LNCaP clone FGC (cell line): ENCODE measurements around the gene TGFB3.
"Not testable (repeated sequence)": the region's sequence is repeated elsewhere in the genome, so short reads cannot be mapped to it uniquely, and the experiment has no call there.

Experiments
- DNase-seq: peaks from one replicate; pipeline ENCODE4 v3.0.0-alpha.2; 2011; ENCODE audit warnings: low read depth
- H3K4me3 ChIP-seq: 2 replicates; pipeline ENCODE4 v1.5.1; 2011; ENCODE audit warnings: mild to moderate bottlenecking, low read depth, low read length, control low read depth
- CTCF ChIP-seq: IDR thresholded peaks from 2 replicates; pipeline ENCODE4 v1.5.1; 2012; ENCODE audit warnings: mild to moderate bottlenecking; ENCODE audit not compliant: control insufficient read depth, insufficient read depth; ENCODE audit errors: extremely low read depth

The TGFB3 gene

GRCh38 chr14:75926431-75927115, 55.2 kb downstream of the TGFB3 start:
- TF ChIP-seq CTCF: no peak
- DNase-seq: no peak

GRCh38 chr14:75925141-75925840, 56.5 kb downstream of the TGFB3 start:
- not testable (repeated sequence) for H3K4me3 ChIP-seq, DNase-seq

More at GRCh38 chr14:75926431-75927115, 55.2 kb downstream of the TGFB3 start:
- no peak overlapping the region for H3K4me3 ChIP-seq

- H3K4me3 ChIP-seq, DNase-seq: not testable (repeated sequence)
These were observed 61.4 kb downstream of the TGFB3 start for GRCh38 chr14:75920421-75920820.

- DNase-seq: no peak
- no peak overlapping the region for H3K4me3 ChIP-seq
These were observed 63.9 kb downstream of the TGFB3 start for GRCh38 chr14:75917946-75918335.

GRCh38 chr14:75917322-75917945, 64.4 kb downstream of the TGFB3 start:
- H3K4me3 ChIP-seq: no peak overlapping the region
- TF ChIP-seq CTCF: no peak
- DNase-seq: no peak

More at GRCh38 chr14:75917946-75918335, 63.9 kb downstream of the TGFB3 start:
- no peak for TF ChIP-seq CTCF

- DNase-seq: no peak
- TF ChIP-seq CTCF: no peak
- no peak overlapping the region for H3K4me3 ChIP-seq
These were observed 66.8 kb downstream of the TGFB3 start for GRCh38 chr14:75915045-75915444.

GRCh38 chr14:75913183-75913582, 68.6 kb downstream of the TGFB3 start:
- DNase-seq: no peak
- H3K4me3 ChIP-seq: no peak overlapping the region
- no peak for TF ChIP-seq CTCF
